ENCODE results near the gene TNFSF4.
"Not testable (repeated sequence)": the region's sequence is repeated elsewhere in the genome, so short reads cannot be mapped to it uniquely, and the experiment has no call there.

The TNFSF4 gene

GRCh38 chr1:173206816-173207568 is at the start of gene TNFSF4:
Gene TNFSF4 (minus strand): TSS chr1:173207331. CDS start chr1:173207176, 155 bp downstream.
- no peak for DNase-seq (ENCODE audit: low spot score)

DNA sequence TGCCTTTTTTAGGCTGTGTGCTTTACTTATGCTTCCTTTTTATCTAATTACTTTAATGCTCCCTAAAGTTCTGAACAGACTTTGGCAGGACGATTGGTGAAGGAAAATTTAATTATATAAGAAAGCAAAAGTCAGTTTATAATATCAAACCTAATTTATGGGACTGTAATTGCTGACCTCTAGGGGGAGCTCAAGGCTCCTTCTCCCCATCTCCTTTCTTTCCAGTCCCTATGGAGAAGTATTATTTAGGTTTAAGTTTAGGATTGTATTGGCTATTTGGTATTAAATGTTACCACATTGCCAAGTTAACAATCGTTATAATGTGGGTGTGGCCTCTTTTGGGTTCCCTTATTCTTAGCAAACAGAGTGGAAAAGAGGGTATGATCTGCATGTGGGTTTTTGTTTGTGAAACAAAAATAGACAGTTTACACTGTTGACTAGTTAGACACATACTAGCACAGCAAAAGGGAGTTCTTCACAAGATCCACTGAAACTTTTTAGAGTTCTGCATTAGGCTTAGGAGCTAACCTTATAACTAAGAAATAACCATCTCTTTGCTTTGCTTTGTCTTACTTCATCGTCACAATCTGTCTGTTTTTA is 48.2 kb upstream of the TNFSF4 start:
- DNase-seq (ENCODE audit: low spot score) = peak; percentile 61

DNA sequence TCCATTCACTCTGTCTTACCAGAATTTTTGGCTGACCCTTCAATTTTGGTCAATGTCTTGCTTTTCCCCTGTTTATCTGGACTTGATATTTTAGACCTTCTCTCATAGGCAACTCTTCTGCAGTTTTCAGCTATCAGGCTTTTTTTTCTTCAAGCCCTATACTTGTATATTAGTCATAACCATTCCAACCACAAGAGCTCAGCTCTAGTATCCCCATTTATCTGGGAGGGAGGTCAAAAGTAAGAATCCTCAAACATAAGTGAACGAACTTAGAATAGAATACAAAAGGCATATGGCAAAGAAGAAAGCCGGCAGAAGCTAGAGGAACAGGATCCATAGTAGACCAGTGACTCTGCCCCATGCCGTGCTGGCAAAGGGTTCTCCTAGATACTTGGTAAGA is 45.9 kb upstream of the TNFSF4 start:
- DNase-seq (ENCODE audit: low spot score) = no peak

DNA sequence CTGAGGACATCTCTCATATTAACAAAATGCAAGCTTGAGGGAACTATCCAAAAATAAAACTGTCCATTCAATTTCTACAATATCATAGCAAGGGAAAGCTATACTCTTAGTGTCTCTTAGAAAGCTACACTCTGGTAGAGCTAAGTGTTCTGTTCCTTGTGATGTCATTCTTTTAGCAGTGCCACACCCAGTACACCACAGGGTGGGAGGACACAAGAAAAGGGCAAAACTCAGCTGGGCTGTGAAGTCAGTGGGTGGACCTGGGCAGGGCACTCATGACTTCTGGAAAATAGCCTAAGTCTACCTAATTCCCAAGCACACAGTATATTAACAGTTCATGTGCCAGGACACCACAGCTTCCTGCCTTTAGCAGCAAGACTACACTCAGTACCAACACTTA is 42.2 kb upstream of the TNFSF4 start:
- DNase-seq (ENCODE audit: low spot score) = no peak

- no peak for DNase-seq (ENCODE audit: low spot score)
These were observed 41.3 kb upstream of the TNFSF4 start for GRCh38 chr1:173248247-173248940.

DNA sequence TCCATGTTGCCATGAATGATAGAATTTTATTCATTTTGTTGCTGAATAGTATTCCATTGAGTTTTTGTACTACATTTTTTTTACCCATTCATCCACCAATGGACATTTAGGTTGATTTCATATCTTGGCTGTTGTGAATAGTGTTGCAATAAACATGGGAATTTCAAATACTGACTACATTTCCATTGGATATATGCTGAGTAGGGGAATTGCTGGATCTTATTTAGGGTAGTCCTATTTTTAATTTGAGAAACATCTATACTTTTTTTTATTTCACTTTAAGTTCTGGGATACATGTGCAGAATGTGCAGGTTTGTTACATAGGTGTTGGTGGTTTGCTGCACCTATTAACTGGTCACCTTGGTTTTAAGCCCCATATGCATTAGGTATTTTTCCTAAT is 38.8 kb upstream of the TNFSF4 start:
- DNase-seq (ENCODE audit: low spot score) = no peak

DNA sequence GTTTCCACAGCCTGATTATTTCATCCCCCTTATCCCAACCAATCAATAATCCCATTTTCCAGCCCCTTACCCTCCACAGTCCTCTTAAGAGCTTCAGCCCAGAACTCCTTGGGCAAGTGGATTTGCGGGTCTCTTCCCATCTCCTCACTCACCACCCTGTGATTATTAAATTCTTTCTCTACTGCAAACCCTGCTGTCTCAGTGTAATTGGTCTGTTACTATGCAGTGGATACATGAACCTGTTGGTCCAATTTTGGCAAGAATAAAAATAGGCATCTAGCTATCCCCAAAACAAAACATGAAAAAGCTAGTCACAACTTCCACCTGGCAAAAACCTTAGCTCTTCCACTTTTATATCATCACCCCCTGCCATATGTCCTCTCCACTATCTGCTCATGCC is 36.2 kb upstream of the TNFSF4 start:
- DNase-seq (ENCODE audit: low spot score) = no peak

GRCh38 chr1:173241528-173242347 is 34.6 kb upstream of the TNFSF4 start:
- no peak for DNase-seq (ENCODE audit: low spot score)

DNA sequence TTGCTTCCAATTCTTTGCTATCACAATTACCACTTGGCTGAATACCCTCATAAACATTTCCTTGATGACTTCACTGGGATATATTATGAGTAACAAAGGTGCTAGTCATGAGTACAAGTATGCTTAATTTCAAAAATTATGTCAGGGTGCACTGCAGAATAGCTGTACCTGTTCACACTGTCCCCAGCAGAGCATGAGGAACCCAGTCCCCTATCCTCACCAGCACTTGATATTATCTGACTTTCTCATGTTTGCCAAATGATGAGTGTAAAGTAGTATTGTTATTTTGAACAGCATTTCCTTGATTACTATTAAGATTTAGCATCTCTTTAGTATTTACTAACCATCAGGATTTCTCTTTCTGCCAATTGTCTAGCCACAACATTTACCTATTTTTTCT is 33.5 kb upstream of the TNFSF4 start:
- no peak for DNase-seq (ENCODE audit: low spot score)

- DNase-seq (ENCODE audit: low spot score) = no peak
These were observed 31.9 kb upstream of the TNFSF4 start for GRCh38 chr1:173239058-173239457.

DNA sequence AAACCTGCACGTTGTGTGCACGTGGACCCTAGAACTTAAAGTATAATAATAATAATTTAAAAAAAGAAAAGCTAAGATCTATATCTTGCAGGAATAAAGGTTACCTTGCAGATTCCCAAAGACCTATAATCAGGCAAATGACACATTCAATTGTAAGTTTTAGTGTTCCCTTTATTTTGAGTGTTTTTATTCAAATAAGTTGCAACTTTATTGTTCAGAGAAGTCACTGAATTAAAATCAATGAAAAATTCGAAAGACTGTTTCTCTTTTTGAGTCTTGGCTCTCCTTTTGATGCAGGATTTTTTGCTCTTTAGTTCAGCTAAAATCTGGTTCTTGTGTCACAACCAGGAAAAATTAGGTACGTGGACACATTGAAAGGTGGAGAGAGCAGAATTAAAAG is 27.8 kb upstream of the TNFSF4 start:
- DNase-seq (ENCODE audit: low spot score) = no peak

DNA sequence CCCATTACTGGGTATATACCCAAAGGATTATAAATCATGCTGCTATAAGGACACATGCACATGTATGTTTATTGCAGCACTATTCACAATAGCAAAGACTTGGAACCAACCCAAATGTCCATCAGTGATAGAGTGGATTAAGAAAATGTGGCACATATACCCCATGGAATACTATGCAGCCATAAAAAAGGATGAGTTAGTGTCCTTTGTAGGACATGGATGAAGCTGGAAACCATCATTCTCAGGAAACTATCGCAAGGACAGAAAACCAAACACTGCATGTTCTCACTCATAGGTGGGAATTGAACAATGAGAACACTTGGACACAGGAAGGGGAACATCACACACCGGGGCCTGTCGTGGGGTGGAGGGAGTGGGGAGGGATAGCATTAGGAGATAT is 27.3 kb upstream of the TNFSF4 start:
- not testable (repeated sequence) for DNase-seq (ENCODE audit: low spot score)

- DNase-seq (ENCODE audit: low spot score) = not testable (repeated sequence)
These were observed 21.9 kb upstream of the TNFSF4 start for GRCh38 chr1:173229031-173229430.

GRCh38 chr1:173224949-173225348 is 17.8 kb upstream of the TNFSF4 start:
- DNase-seq (ENCODE audit: low spot score) = no peak

DNA sequence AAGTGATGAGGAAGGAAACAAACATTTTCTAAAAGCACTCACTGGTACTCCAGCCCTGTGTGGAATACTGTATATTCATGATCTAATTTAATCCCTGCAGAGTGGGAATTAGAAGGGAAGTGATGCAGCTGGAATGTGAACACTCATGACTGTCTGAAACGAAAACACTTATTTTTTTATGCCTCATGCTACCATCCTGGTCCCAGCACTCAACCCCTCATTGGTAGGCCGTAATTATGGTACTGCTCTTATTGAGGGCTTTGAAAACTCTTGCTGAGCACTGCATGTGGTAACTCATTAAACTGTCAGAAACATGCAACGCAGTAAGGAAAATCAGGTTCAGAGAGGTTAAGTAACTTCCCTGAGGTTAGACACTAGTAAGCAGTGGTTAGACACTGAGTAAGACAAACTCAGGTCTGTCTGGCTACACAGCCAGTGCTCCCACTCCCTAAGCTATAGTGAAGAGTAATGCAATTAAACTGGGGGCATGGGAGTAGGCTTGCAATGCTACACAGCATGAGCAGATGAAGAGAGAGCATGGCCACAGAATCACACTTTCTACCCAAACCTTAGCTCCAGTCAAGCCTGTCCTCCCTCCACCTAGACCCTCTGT is 17.3 kb upstream of the TNFSF4 start:
- no peak for DNase-seq (ENCODE audit: low spot score)

- no peak for DNase-seq (ENCODE audit: low spot score)
These were observed 15.9 kb upstream of the TNFSF4 start for GRCh38 chr1:173223031-173223380.

GRCh38 chr1:173222149-173223030 is 15.3 kb upstream of the TNFSF4 start:
- DNase-seq (ENCODE audit: low spot score) = no peak

DNA sequence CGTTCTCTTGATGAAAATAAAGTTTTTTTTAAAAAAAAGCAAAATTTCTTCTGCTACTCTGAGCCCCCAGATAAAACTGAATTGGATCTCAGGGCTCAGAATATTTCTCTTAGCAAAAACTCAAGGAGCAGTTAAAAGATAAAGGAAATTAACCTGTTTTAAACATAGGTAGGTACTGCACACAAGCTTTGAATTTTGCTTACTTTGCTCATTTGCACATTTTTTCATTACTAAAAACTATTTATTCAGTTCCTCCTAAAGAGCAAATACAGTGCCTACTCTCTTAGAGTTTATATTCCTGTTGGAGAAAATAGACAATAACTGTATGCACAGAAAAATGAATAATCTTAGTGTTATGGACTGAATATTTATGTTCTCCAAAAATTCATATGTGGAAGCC is 13.0 kb upstream of the TNFSF4 start:
- no peak for DNase-seq (ENCODE audit: low spot score)

GRCh38 chr1:173213665-173214064 is 6.5 kb upstream of the TNFSF4 start:
- DNase-seq (ENCODE audit: low spot score) = no peak

DNA sequence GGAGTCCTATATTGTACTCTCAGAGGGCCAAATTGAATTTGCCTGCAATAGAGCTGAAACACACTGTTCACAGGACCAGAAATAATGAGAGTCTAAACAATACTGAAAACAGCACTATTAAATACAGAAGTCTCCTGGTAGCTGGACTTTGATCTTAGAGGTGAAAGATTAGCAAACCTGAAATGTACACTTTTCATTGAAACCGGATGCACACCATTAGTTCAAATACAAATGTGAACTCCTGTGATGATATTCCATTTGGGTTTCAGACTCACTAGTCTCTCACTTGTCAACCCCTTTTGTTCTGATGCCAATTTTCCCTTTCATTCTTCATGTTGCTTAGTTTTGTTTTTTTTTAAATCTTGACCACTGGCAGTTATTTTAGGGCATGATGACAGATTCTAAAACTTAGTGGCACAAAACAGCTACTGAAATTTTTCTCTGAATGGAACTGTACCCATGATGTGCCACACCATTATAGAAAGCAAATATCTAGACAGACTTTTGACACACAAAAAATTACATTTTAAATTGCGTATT is 5.9 kb upstream of the TNFSF4 start:
- DNase-seq (ENCODE audit: low spot score) = no peak

GRCh38 chr1:173210716-173211231 is 3.6 kb upstream of the TNFSF4 start:
- DNase-seq (ENCODE audit: low spot score) = no peak
